Breast epithelium (tissue), 4 donors: ENCODE data around the gene ATG10. TPM values are rescaled to one million over a fixed set of nuclear protein-coding genes. Genes with fewer than 3 reads are reported as not detected.
"Not testable (repeated sequence)": the region's sequence is repeated elsewhere in the genome, so short reads cannot be mapped to it uniquely, and the experiment has no call there.

Experiments
- DNase-seq, 2 donors: peaks; one replicate each; pipeline ENCODE4 v3.0.0-alpha.2; 2019; ENCODE audit warnings: low spot score in 2 of 2
- H3K27ac ChIP-seq, 2 donors: fragments of 200-600 bp; sonication (generic) in 1 of 2; one replicate each; pipeline ENCODE4 v1.5.1; 2016 to 2019; ENCODE audit warnings: mild to moderate bottlenecking in 1 of 2
- H3K27me3 ChIP-seq, 2 donors: fragments of 200-600 bp; sonication (generic) in 1 of 2; one replicate each; pipeline versions ENCODE4 v1.5.1 to v1.6.0; 2017 to 2019; ENCODE audit warnings: control low read depth in 1 of 2, mild to moderate bottlenecking in 1 of 2
- H3K36me3 ChIP-seq: fragments of 200-600 bp; one replicate; pipeline ENCODE4 v1.5.1; 2019
- H3K4me1 ChIP-seq, 2 donors: fragments of 200-600 bp; sonication (generic); one replicate each; pipeline ENCODE4 v1.5.1; 2016 to 2019; ENCODE audit warnings: control low read depth in 1 of 2
- H3K4me3 ChIP-seq, 3 donors: fragments of 200-600 bp; sonication (generic); 1 replicate in 2 of 3; 2 replicates in 1 of 3; pipeline ENCODE4 v1.5.1; 2016 to 2019; ENCODE audit warnings: mild to moderate bottlenecking in 3 of 3, moderate library complexity in 2 of 3
- H3K9me3 ChIP-seq, 2 donors: fragments of 200-600 bp; sonication (generic) in 1 of 2; one replicate each; pipeline ENCODE4 v1.5.1; 2016 to 2019; ENCODE audit warnings: control low read depth in 1 of 2
- CTCF ChIP-seq, 3 donors: fragments of 450-650 bp; IDR thresholded peaks; one replicate each; pipeline ENCODE4 v1.5.1; 2016 to 2017; ENCODE audit warnings: antibody characterized with exemption in 3 of 3, mild to moderate bottlenecking in 3 of 3, moderate library complexity in 3 of 3
- POLR2A ChIP-seq: fragments of 450-650 bp; IDR thresholded peaks from one replicate; pipeline ENCODE4 v1.6.1; 2016; ENCODE audit warnings: antibody characterized with exemption, mild to moderate bottlenecking, moderate library complexity
- POLR2AphosphoS5 ChIP-seq, 3 donors: sonication (generic); formaldehyde crosslinking; IDR thresholded peaks; one replicate each; pipeline ENCODE4 v1.6.1; 2017; ENCODE audit warnings: antibody characterized with exemption in 3 of 3
- intact Hi-C: fragments of 100-400 bp; cut with DNase I; formaldehyde crosslinking; loops from one replicate; pipeline ENCODE4 v1.15.1; 2023; ENCODE audit warnings: low total_unique reads
- total RNA-seq, 3 donors: library from RNA; depleted of rRNA; stranded (reverse); fragments of >200 nt; gene quantifications; one replicate each; pipeline ENCODE4 v1.1.0, GENCODE V29; 2016

ATG10 gene
- total RNA-seq, 3 donors from 2014 or later = 5.2 to 9.2 (median 6.6) TPM

- TF ChIP-seq POLR2AphosphoS5 (IDR thresholded peaks at IDR 0.05) = no peak
- TF ChIP-seq POLR2A = no peak
- H3K36me3 ChIP-seq = no peaks in the 10 kb centered on the region
- no peak for DNase-seq
- no peaks in the 10 kb centered on the region for H3K9me3 ChIP-seq
- H3K4me1 ChIP-seq = no peaks in the 10 kb centered on the region
- no peak overlapping the region for H3K4me3 ChIP-seq
- H3K27me3 ChIP-seq = no peaks in the 10 kb centered on the region
- intact Hi-C loops = no loop called here
- no peak overlapping the region for H3K27ac ChIP-seq
Observed at GRCh38 chr5:81980598-81981260, 8.9 kb downstream of the ATG10 start.

- H3K4me1 ChIP-seq, intact Hi-C loops, DNase-seq, H3K4me3 ChIP-seq, H3K27me3 ChIP-seq, H3K9me3 ChIP-seq, H3K36me3 ChIP-seq, H3K27ac ChIP-seq: not testable (repeated sequence)
Observed at GRCh38 chr5:81982172-81982685, 10.4 kb downstream of the ATG10 start.

- H3K4me1 ChIP-seq, H3K9me3 ChIP-seq, DNase-seq, intact Hi-C loops, H3K27me3 ChIP-seq, H3K4me3 ChIP-seq, H3K27ac ChIP-seq, H3K36me3 ChIP-seq: not testable (repeated sequence)
Observed at GRCh38 chr5:81983148-81983547, 11.3 kb downstream of the ATG10 start.

GRCh38 chr5:81983563-81983962 lies 11.7 kb downstream of the ATG10 start:
- intact Hi-C loops, H3K36me3 ChIP-seq, H3K27ac ChIP-seq, H3K27me3 ChIP-seq, H3K9me3 ChIP-seq, H3K4me3 ChIP-seq, DNase-seq, H3K4me1 ChIP-seq: not testable (repeated sequence)

- H3K27ac ChIP-seq = no peak overlapping the region
- no peak for TF ChIP-seq POLR2A
- TF ChIP-seq CTCF (IDR thresholded peaks at IDR 0.05) = no peak
- TF ChIP-seq POLR2AphosphoS5 (IDR thresholded peaks at IDR 0.05) = no peak
- intact Hi-C loops = no loop called here
- H3K4me1 ChIP-seq = no peaks in the 10 kb centered on the region
- H3K27me3 ChIP-seq = no peaks in the 10 kb centered on the region
- no peak overlapping the region for H3K4me3 ChIP-seq
- H3K9me3 ChIP-seq = no peaks in the 10 kb centered on the region
- no peaks in the 10 kb centered on the region for H3K36me3 ChIP-seq
- no peak for DNase-seq
Observed at GRCh38 chr5:81986126-81986525, 14.3 kb downstream of the ATG10 start.

GRCh38 chr5:81989204-81989603 lies 17.4 kb downstream of the ATG10 start:
- Histone ChIP-seq H3K4me3 (no peak overlapping the region), H3K27me3 (no peaks in the 10 kb centered on the region), H3K9me3 (no peaks in the 10 kb centered on the region), H3K4me1 (no peaks in the 10 kb centered on the region), H3K36me3 (no peaks in the 10 kb centered on the region), H3K27ac (no peak overlapping the region)
- TF ChIP-seq POLR2A = no peak
- TF ChIP-seq POLR2AphosphoS5 (IDR thresholded peaks at IDR 0.05) = no peak
- TF ChIP-seq CTCF (IDR thresholded peaks at IDR 0.05) = no peak
- intact Hi-C loops = no loop called here
- no peak for DNase-seq

GRCh38 chr5:81994679-81995078 lies 22.9 kb downstream of the ATG10 start:
- Histone ChIP-seq H3K27me3 (no peaks in the 10 kb centered on the region), H3K4me3 (no peak overlapping the region), H3K36me3 (no peaks in the 10 kb centered on the region), H3K4me1 (no peaks in the 10 kb centered on the region), H3K27ac (no peak overlapping the region), H3K9me3 (no peaks in the 10 kb centered on the region)
- no peak for TF ChIP-seq POLR2AphosphoS5 (IDR thresholded peaks at IDR 0.05)
- TF ChIP-seq CTCF (IDR thresholded peaks at IDR 0.05) = no peak
- TF ChIP-seq POLR2A = no peak
- no peak for DNase-seq
- intact Hi-C loops = loop anchor here (5.0 kb wide), 1 partner anchor 502 kb away; no protein-coding TSS in a partner anchor
